ENCODE data around the gene GTF2IRD1.
A peak's percentile ranks its signal among the peaks of the same experiment; 100 is the strongest.
"Not testable (repeated sequence)": the region's sequence is repeated elsewhere in the genome, so short reads cannot be mapped to it uniquely, and the experiment has no call there.

Gene GTF2IRD1

GRCh38 chr7:74439541-74439940, 14.2 kb upstream of the GTF2IRD1 start:
- TF ChIP-seq, protein P1, sequence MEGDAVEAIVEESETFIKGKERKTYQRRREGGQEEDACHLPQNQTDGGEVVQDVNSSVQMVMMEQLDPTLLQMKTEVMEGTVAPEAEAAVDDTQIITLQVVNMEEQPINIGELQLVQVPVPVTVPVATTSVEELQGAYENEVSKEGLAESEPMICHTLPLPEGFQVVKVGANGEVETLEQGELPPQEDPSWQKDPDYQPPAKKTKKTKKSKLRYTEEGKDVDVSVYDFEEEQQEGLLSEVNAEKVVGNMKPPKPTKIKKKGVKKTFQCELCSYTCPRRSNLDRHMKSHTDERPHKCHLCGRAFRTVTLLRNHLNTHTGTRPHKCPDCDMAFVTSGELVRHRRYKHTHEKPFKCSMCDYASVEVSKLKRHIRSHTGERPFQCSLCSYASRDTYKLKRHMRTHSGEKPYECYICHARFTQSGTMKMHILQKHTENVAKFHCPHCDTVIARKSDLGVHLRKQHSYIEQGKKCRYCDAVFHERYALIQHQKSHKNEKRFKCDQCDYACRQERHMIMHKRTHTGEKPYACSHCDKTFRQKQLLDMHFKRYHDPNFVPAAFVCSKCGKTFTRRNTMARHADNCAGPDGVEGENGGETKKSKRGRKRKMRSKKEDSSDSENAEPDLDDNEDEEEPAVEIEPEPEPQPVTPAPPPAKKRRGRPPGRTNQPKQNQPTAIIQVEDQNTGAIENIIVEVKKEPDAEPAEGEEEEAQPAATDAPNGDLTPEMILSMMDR (IDR thresholded peaks at IDR 0.05; ENCODE audit: insufficient read depth, missing control alignments), result no peak
- no peak for DNase-seq (ENCODE audit: insufficient read length, low spot score)
- no peak for FAIRE-seq

DNA sequence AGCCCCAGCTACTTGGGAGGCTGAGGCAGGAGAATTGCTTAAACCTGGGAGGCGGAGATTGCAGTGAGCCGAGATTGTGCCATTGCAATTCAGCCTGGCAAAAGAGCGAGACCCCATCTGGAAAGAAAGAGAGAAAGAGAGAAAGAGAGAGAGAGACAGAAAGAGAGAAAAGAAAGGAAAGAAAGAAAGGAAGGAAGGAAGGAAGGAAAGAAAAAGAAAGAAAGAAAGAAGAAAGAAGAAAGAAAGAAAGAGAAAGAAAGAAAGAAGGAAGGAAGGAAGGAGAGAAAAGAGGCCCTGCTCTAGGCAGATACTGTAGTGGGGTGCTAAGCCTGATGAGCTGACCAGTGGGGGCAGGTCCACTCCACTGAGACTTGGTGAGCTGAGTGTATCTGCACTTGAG, 13.6 kb upstream of the GTF2IRD1 start:
- FAIRE-seq; DNase-seq (ENCODE audit: insufficient read length, low spot score): not testable (repeated sequence)

DNA sequence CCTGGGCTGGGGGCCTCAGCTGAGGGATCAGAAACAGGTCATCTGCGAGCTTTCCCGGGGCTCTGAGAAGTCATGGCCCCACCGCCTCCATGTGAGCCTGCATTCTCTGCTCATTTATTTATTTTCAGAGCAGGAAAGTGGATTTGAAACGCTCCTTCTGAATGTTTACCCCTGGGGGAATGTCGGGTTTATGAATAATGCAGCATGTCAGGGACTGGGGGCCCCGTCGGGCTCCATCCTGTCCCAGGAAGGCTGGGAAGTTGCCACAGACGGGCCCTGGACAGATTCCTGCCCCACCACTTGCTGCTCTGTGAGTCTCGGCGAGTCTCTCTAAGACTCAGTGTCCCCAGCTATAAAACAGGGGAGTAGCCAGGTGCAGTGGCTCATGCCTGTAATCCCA, 11.9 kb upstream of the GTF2IRD1 start:
- DNase-seq (ENCODE audit: insufficient read length, low spot score) (no peak), FAIRE-seq (no peak)
- TF ChIP-seq, protein P1 (IDR thresholded peaks at IDR 0.05; ENCODE audit: insufficient read depth, missing control alignments), result no peak

- FAIRE-seq, result no peak
- TF ChIP-seq, protein P1 (IDR thresholded peaks at IDR 0.05; ENCODE audit: insufficient read depth, missing control alignments), result no peak
- DNase-seq (ENCODE audit: insufficient read length, low spot score), result no peak
These were observed 10.0 kb upstream of the GTF2IRD1 start for GRCh38 chr7:74443543-74444247.

- TF ChIP-seq, protein P1 (IDR thresholded peaks at IDR 0.05; ENCODE audit: insufficient read depth, missing control alignments), result no peak
- FAIRE-seq (no peak), DNase-seq (ENCODE audit: insufficient read length, low spot score) (no peak)
These were observed 4.6 kb upstream of the GTF2IRD1 start for GRCh38 chr7:74449144-74449543.

DNA sequence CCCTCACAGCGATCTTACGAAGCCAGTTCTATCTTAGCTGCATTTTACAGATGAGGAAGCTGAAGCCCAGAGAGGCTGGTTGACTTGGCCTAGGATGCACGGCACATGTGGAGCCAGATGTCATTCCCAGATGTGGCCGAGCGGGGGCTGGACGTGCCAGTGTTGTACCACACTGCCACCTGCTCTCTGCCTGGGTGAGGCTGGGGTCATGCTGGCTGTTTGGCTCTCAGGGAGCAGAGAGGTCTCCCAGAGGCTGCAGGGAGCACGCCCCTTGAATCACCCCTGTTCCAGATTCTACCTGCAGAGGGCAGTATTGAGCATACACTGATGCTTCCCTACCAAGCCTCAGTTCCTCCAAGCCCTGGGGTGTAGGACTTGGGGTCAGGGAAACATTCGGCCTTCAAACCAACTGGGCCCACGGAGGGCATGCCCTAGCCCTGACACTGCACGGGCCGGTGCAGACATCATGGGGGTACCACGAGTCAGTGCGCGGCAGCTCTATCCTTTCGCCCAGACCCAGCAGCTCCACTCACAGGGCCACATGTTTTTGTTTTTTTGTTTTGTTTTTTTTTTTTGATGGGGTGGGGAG, 3.8 kb upstream of the GTF2IRD1 start:
- DNase-seq (ENCODE audit: insufficient read length, low spot score), result peak; percentile 77
- FAIRE-seq, result no peak
- TF ChIP-seq, protein P1 (IDR thresholded peaks at IDR 0.05; ENCODE audit: insufficient read depth, missing control alignments), result peak; percentile 71

DNA sequence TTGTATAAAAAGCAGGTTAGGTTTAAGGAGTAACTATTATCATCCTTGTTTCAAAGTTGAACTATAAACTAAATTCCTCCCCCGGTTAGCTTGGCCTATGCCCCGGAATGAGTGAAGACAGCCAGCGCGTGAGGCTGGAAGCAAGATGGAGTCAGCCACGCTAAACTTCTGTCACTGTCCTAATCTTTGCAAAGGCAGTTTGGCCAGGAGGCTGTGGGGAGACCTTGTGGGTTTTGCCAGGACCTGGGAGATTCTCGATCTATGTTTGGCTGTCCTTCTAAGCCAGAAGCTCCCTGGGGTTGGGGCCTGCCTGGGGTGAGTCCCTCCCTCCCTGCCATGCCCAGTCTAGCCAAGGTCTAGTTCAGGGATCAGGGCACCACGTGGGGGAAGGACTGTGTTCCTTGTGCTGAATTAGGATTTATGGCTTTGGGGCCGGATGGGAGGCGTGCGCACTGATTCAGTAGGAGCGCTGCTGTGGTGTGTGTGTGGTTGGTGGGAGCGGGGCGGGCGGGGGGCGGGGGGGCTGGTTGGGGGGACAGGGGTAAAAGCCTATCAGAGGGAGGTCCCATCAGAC, 871 bp upstream of the GTF2IRD1 start:
- FAIRE-seq, result no peak
- DNase-seq (ENCODE audit: insufficient read length, low spot score), result no peak
- TF ChIP-seq, protein P1 (IDR thresholded peaks at IDR 0.05; ENCODE audit: insufficient read depth, missing control alignments), result no peak
